ENCODE results near the gene SPP2. TPM values are rescaled to one million over a fixed set of nuclear protein-coding genes. Genes with fewer than 3 reads are reported as not detected.

Gene SPP2
- polyA plus RNA-seq, 4 donors, result not detected

DNA sequence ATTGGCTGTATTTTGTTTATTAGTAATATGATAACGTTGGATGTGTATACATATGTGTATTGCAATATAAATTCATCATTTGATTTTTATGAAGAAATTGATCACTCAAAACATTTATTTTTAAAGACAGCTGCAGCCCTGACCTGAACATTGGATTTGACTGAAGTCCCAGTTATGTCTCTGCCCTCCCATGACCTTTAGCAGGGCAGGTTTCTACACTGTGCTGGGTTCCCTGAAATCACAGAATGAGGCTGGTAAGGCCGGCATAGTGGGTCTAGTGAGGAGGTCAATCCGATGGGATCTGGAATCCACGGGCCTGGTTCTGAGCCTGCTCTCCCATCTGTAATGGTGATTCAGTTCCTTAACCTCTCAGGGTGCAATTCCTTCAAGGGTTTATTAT is 22.0 kb downstream of the SPP2 start:
- no peaks in the 10 kb centered on the region for H3K4me1 ChIP-seq (ENCODE audit: control insufficient read depth in 3 of 3, insufficient read depth in 2 of 3, low read depth in 1 of 3, low read length in 2 of 3)
- DNase-seq (no peak), FAIRE-seq (no peak)
- no peak overlapping the region for H3K4me3 ChIP-seq (ENCODE audit: low read depth in 1 of 3, low read length in 3 of 3)
- WGBS, 3 donors, result 89 to 93% (median 92%) methylated on average over 4 of the region's 4 CpGs
- H3K27ac ChIP-seq (ENCODE audit: low read depth in 1 of 3, low read length in 2 of 3), result no peak overlapping the region
- H3K36me3 ChIP-seq (ENCODE audit: control insufficient read depth in 3 of 3, insufficient read depth in 2 of 3, low read depth in 1 of 3, low read length in 3 of 3), result no peaks in the 10 kb centered on the region
- H3K9me3 ChIP-seq (ENCODE audit: control insufficient read depth in 2 of 2, insufficient read depth in 1 of 2, low read depth in 1 of 2, low read length in 1 of 2), result peaks cover 0 to 5% of the 10 kb centered on the region in 2 donors
- H3K27me3 ChIP-seq (ENCODE audit: control insufficient read depth in 3 of 3, insufficient read depth in 3 of 3, low read length in 3 of 3), result no peaks in the 10 kb centered on the region

DNA sequence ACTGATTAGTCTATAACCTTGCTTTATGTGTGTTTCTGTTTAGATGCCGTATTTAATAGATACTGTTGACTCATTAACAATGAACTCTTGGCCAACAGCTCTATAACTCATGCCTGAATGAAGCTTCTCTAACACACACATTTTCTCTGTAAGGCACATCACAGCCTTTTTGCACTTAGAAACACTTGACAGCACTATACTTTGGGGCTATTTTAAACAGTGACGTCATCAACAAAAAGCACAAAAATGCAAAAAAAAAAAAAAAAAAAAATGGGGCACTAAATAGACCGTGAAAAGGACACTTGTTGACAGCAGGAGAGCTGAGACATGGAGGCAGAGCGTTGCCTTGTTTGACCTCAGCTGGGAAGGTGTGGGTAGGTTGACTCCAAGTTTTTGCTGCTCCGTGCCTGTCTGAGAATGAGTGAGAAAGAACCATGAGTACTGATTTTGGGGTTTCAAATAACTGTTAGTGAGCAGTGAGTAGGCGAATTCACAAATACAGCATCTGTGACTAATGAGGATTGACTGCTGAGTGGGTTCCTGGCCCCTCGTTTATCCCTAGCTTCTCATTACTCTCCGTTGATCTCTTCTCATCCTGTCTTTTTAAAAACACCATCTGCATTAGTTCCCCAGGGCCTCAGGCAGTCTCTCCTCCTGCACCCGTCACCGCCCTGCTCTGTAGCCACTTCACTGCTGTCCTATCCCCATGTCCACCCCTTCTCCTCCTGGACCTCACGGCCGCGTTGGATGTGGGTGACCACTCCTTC is 24.4 kb downstream of the SPP2 start:
- H3K27ac ChIP-seq (ENCODE audit: low read depth in 1 of 3, low read length in 2 of 3), result no peak overlapping the region
- DNase-seq (no peak), FAIRE-seq (no peak)
- WGBS, 3 donors, result 77 to 83% (median 82%) methylated on average over 13 of the region's 13 CpGs
- peaks cover 0 to 2% of the 10 kb centered on the region in 2 donors for H3K9me3 ChIP-seq (ENCODE audit: control insufficient read depth in 2 of 2, insufficient read depth in 1 of 2, low read depth in 1 of 2, low read length in 1 of 2)
- no peaks in the 10 kb centered on the region for H3K4me1 ChIP-seq (ENCODE audit: control insufficient read depth in 3 of 3, insufficient read depth in 2 of 3, low read depth in 1 of 3, low read length in 2 of 3)
- no peak overlapping the region for H3K4me3 ChIP-seq (ENCODE audit: low read depth in 1 of 3, low read length in 3 of 3)
- no peaks in the 10 kb centered on the region for H3K36me3 ChIP-seq (ENCODE audit: control insufficient read depth in 3 of 3, insufficient read depth in 2 of 3, low read depth in 1 of 3, low read length in 3 of 3)
- no peaks in the 10 kb centered on the region for H3K27me3 ChIP-seq (ENCODE audit: control insufficient read depth in 3 of 3, insufficient read depth in 3 of 3, low read length in 3 of 3)

DNA sequence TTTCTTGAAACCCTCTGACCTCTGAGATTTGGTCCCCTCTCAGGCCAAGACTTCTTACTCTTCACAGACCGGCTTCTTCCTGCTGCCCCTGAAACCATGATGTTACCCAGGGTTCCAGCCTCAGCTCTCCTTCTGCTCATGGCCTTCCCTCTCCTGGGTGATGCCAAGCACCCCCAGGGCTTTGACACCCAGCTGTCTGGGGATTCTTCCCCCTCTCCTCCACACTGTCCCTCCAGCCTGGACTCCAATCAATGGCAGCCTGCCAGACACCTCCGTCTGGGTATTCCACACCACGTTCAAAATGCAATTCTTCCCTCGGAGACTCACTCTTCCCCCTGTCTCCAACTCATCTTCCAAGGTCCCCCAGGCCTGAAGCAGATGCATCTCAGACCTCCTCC is 25.0 kb downstream of the SPP2 start:
- H3K9me3 ChIP-seq (ENCODE audit: control insufficient read depth in 2 of 2, insufficient read depth in 1 of 2, low read depth in 1 of 2, low read length in 1 of 2), result no peaks in the 10 kb centered on the region
- H3K36me3 ChIP-seq (ENCODE audit: control insufficient read depth in 3 of 3, insufficient read depth in 2 of 3, low read depth in 1 of 3, low read length in 3 of 3), result no peaks in the 10 kb centered on the region
- FAIRE-seq (no peak), DNase-seq (no peak)
- no peaks in the 10 kb centered on the region for H3K4me1 ChIP-seq (ENCODE audit: control insufficient read depth in 3 of 3, insufficient read depth in 2 of 3, low read depth in 1 of 3, low read length in 2 of 3)
- no peaks in the 10 kb centered on the region for H3K27me3 ChIP-seq (ENCODE audit: control insufficient read depth in 3 of 3, insufficient read depth in 3 of 3, low read length in 3 of 3)
- H3K4me3 ChIP-seq (ENCODE audit: low read depth in 1 of 3, low read length in 3 of 3), result no peak overlapping the region
- WGBS, 3 donors, result 75 to 83% (median 83%) methylated on average over 4 of the region's 4 CpGs
- H3K27ac ChIP-seq (ENCODE audit: low read depth in 1 of 3, low read length in 2 of 3), result no peak overlapping the region

DNA sequence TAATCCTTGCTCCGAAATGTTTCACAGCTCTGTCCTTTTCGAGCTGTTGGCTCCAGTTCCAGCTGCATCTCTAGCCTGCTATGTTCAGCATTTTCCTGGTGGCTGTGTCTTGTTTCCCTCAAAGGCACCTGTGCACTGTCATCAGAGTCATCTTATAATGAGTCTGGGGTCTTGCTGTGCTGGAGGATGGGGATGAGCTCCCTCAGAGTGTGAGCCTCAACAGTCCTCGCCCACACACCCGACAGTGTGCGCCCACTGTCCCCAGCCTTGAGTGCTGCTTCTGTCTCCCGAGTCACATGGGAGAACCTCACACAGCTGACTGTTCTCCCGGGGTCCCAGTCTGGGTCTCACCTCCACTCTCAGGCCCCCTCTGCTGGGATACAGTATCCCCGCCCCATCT is 25.4 kb downstream of the SPP2 start:
- WGBS, 3 donors, result 69 to 82% (median 74%) methylated on average over 8 of the region's 8 CpGs
- no peak for FAIRE-seq

DNA sequence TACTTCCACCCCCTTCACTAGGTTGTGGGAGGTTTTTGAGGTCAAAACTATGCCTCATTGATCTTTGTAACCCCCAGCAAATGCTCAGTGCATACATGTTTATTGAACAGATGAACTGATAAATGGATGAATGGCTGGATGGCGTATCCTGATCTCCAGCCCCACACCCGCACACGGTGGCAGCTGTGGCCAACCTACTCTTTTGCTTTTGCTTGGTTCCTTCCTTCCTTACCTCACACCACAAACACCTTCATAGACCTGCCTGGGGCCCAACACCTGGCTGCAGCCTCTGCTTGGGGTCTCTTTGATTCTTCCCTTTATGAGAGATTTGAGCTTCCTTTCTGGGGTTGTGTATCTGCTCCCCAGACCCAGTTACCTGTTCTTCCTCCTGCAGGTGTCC is 25.9 kb downstream of the SPP2 start:
- H3K4me3 ChIP-seq (ENCODE audit: low read depth in 1 of 3, low read length in 3 of 3), result no peak overlapping the region
- no peaks in the 10 kb centered on the region for H3K4me1 ChIP-seq (ENCODE audit: control insufficient read depth in 3 of 3, insufficient read depth in 2 of 3, low read depth in 1 of 3, low read length in 2 of 3)
- no peaks in the 10 kb centered on the region for H3K36me3 ChIP-seq (ENCODE audit: control insufficient read depth in 3 of 3, insufficient read depth in 2 of 3, low read depth in 1 of 3, low read length in 3 of 3)
- H3K9me3 ChIP-seq (ENCODE audit: control insufficient read depth in 2 of 2, insufficient read depth in 1 of 2, low read depth in 1 of 2, low read length in 1 of 2), result no peaks in the 10 kb centered on the region
- no peak for DNase-seq
- no peaks in the 10 kb centered on the region for H3K27me3 ChIP-seq (ENCODE audit: control insufficient read depth in 3 of 3, insufficient read depth in 3 of 3, low read length in 3 of 3)
- 11 to 37% (median 16%) methylated on average over 3 of the region's 3 CpGs for WGBS, 3 donors
- FAIRE-seq, result no peak
- H3K27ac ChIP-seq (ENCODE audit: low read depth in 1 of 3, low read length in 2 of 3), result no peak overlapping the region

More for the DNA sequence above, 25.4 kb downstream of the SPP2 start:
- Histone ChIP-seq H3K27me3 (ENCODE audit: control insufficient read depth in 3 of 3, insufficient read depth in 3 of 3, low read length in 3 of 3) (no peaks in the 10 kb centered on the region), H3K4me3 (ENCODE audit: low read depth in 1 of 3, low read length in 3 of 3) (no peak overlapping the region), H3K9me3 (ENCODE audit: control insufficient read depth in 2 of 2, insufficient read depth in 1 of 2, low read depth in 1 of 2, low read length in 1 of 2) (no peaks in the 10 kb centered on the region), H3K36me3 (ENCODE audit: control insufficient read depth in 3 of 3, insufficient read depth in 2 of 3, low read depth in 1 of 3, low read length in 3 of 3) (no peaks in the 10 kb centered on the region), H3K27ac (ENCODE audit: low read depth in 1 of 3, low read length in 2 of 3) (no peak overlapping the region), H3K4me1 (ENCODE audit: control insufficient read depth in 3 of 3, insufficient read depth in 2 of 3, low read depth in 1 of 3, low read length in 2 of 3) (no peaks in the 10 kb centered on the region)
- no peak for DNase-seq

DNA sequence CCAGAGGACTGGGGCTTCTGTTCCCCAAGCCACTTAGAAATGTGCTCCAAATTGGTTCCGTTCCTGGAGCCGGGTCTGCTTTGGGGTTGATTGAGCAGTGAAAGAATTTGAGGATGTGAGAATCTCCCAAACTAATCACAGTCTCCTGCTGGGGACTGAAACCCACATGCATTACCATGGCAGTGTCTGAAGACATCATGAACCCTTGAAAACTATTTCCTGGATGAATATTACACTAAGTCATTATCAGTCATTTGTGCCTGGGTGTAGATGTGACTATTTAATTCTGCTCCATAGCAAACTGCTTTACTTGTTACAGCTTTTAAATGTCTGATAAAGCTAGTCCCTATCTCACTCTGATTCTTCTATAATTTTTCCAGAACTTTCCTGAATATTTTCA is 27.6 kb downstream of the SPP2 start:
- FAIRE-seq (no peak), DNase-seq (no peak)
- Histone ChIP-seq H3K27ac (ENCODE audit: low read depth in 1 of 3, low read length in 2 of 3) (no peak overlapping the region), H3K27me3 (ENCODE audit: control insufficient read depth in 3 of 3, insufficient read depth in 3 of 3, low read length in 3 of 3) (no peaks in the 10 kb centered on the region), H3K4me1 (ENCODE audit: control insufficient read depth in 3 of 3, insufficient read depth in 2 of 3, low read depth in 1 of 3, low read length in 2 of 3) (no peaks in the 10 kb centered on the region), H3K4me3 (ENCODE audit: low read depth in 1 of 3, low read length in 3 of 3) (no peak overlapping the region), H3K9me3 (ENCODE audit: control insufficient read depth in 2 of 2, insufficient read depth in 1 of 2, low read depth in 1 of 2, low read length in 1 of 2) (no peaks in the 10 kb centered on the region), H3K36me3 (ENCODE audit: control insufficient read depth in 3 of 3, insufficient read depth in 2 of 3, low read depth in 1 of 3, low read length in 3 of 3) (no peaks in the 10 kb centered on the region)
- WGBS, 3 donors, result 91 to 98% (median 92%) methylated on average over 2 of the region's 2 CpGs

DNA sequence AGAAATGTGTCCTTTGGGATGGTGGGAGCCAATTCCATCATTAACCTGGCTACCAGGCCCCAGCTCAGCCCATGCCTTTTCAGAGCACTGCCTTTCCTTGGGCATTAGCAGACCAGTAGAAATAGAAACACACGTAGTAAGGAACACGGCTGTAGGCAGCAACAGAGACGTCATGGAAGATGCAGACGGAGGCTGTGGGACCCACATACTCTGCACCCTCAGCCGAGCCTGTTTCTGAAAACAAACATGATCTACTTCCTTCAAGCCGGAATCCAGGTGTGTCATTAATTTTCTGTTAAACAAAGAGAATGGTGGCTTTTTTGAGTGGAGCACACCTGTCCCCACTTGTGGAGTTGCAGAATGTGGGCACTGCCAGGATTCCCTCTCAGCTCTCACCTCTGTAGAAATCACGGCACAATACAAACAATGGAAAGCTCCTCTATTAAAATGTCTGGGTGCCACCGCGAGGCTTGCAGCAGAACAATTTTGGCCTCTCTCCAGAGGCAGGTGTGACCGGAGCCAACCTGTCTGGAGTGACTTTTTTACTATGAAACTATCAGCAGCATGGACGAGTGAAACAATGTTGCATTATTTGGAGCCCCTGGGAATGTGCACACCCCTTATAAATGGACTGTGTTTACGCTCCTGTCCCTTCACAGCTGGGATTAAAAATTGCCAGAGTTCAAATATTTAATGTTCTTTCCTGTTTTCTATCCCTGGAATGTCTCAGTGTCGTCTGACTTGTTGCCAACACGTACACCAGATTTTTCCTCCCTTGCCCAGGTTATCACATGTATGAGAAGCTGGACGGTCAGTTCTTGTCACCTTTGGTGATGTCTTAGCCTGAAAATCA is 31.7 kb downstream of the SPP2 start:
- Histone ChIP-seq H3K27ac (ENCODE audit: low read depth in 1 of 3, low read length in 2 of 3) (no peak overlapping the region), H3K36me3 (ENCODE audit: control insufficient read depth in 3 of 3, insufficient read depth in 2 of 3, low read depth in 1 of 3, low read length in 3 of 3) (no peaks in the 10 kb centered on the region), H3K27me3 (ENCODE audit: control insufficient read depth in 3 of 3, insufficient read depth in 3 of 3, low read length in 3 of 3) (no peaks in the 10 kb centered on the region), H3K9me3 (ENCODE audit: control insufficient read depth in 2 of 2, insufficient read depth in 1 of 2, low read depth in 1 of 2, low read length in 1 of 2) (no peaks in the 10 kb centered on the region), H3K4me3 (ENCODE audit: low read depth in 1 of 3, low read length in 3 of 3) (no peak overlapping the region), H3K4me1 (ENCODE audit: control insufficient read depth in 3 of 3, insufficient read depth in 2 of 3, low read depth in 1 of 3, low read length in 2 of 3) (no peaks in the 10 kb centered on the region)
- WGBS, 3 donors, result 14 to 50% (median 23%) methylated on average over 15 of the region's 15 CpGs
- no peak for FAIRE-seq
- peak; percentile 44 to 55 for DNase-seq

DNA sequence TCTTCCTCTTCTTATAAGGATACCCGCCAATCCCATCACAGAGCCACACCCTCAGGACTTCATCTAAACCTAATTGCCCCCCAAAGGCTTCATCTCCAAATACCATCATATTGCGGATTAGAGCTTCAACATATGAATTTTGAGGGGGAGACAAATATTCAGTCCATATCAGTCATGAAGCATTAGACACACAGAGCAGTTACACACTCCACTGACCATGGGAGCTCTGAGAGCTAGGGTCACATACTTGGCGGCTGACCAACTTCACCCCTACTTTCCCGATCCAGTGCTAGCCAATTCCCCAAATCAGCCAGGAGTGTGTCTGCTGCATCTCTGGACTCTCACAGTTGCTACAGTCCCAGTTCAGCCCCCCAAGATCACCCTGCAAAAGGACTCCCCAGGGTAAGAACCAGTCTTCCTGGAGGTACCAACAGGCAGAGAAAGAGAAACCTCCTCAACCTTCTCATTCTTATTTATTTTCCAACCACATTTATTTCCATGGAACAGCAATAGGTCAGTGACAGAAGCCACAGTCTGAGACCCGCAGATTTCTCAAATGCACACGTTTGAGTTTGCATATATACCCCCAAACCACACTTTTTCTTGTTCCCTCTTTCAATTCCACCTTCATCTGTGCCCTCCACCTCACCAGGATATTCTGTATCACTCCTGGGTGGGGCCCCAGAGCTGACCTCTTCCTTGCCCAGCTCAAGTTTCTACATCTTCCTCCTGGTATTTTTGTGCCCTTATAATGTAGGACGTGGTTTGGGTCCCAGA is 33.3 kb downstream of the SPP2 start:
- no peaks in the 10 kb centered on the region for H3K27me3 ChIP-seq (ENCODE audit: control insufficient read depth in 3 of 3, insufficient read depth in 3 of 3, low read length in 3 of 3)
- no peaks in the 10 kb centered on the region for H3K36me3 ChIP-seq (ENCODE audit: control insufficient read depth in 3 of 3, insufficient read depth in 2 of 3, low read depth in 1 of 3, low read length in 3 of 3)
- H3K4me1 ChIP-seq (ENCODE audit: control insufficient read depth in 3 of 3, insufficient read depth in 2 of 3, low read depth in 1 of 3, low read length in 2 of 3), result no peaks in the 10 kb centered on the region
- WGBS, 3 donors, result 78 to 84% (median 82%) methylated on average over 7 of the region's 7 CpGs
- DNase-seq (no peak), FAIRE-seq (no peak)
- H3K27ac ChIP-seq (ENCODE audit: low read depth in 1 of 3, low read length in 2 of 3), result no peak overlapping the region
- no peak overlapping the region for H3K4me3 ChIP-seq (ENCODE audit: low read depth in 1 of 3, low read length in 3 of 3)
- no peaks in the 10 kb centered on the region for H3K9me3 ChIP-seq (ENCODE audit: control insufficient read depth in 2 of 2, insufficient read depth in 1 of 2, low read depth in 1 of 2, low read length in 1 of 2)

All from small intestine (tissue), 7 donors.